ENCODE measurements around the gene CGN. TPM values are rescaled to one million over a fixed set of nuclear protein-coding genes. Genes with fewer than 3 reads are reported as not detected.

The CGN gene
- total and polyA plus RNA-seq, 4 donors, result 0.23 to 27.5 (median 1.0) TPM

GRCh38 chr1:151478140-151478812 is 32.9 kb upstream of the CGN start:
- H3K36me3 ChIP-seq (ENCODE audit: control insufficient read depth in 1 of 2, insufficient read depth in 2 of 2, low read length in 1 of 2), result no peaks in the 10 kb centered on the region
- no peak overlapping the region for H3K27ac ChIP-seq (ENCODE audit: low read depth in 1 of 2, low read length in 2 of 2)
- no peak for ATAC-seq (ENCODE audit: low FRiP score)
- 93 to 98% methylated on average over 1 of the region's 1 CpG for WGBS, 2 donors
- no peaks in the 10 kb centered on the region for H3K9me3 ChIP-seq (ENCODE audit: control insufficient read depth, low read length)
- H3K4me3 ChIP-seq (ENCODE audit: low read length in 2 of 2), result no peak overlapping the region
- no peak for DNase-seq
- no peaks in the 10 kb centered on the region for H3K4me1 ChIP-seq (ENCODE audit: control insufficient read depth in 1 of 2, insufficient read depth in 2 of 2, low read length in 2 of 2)
- intact Hi-C loops (cut with DNase I), result no loop called here
- H3K27me3 ChIP-seq (ENCODE audit: control insufficient read depth in 1 of 2, insufficient read depth in 2 of 2, low read length in 1 of 2), result no peaks in the 10 kb centered on the region

GRCh38 chr1:151478923-151479322 is 32.3 kb upstream of the CGN start:
- H3K36me3 ChIP-seq (ENCODE audit: control insufficient read depth in 1 of 2, insufficient read depth in 2 of 2, low read length in 1 of 2), result no peaks in the 10 kb centered on the region
- no peak for DNase-seq
- no peak overlapping the region for H3K27ac ChIP-seq (ENCODE audit: low read depth in 1 of 2, low read length in 2 of 2)
- 80 to 83% methylated on average over 2 of the region's 2 CpGs for WGBS, 2 donors
- no peak for ATAC-seq (ENCODE audit: low FRiP score)
- no peaks in the 10 kb centered on the region for H3K9me3 ChIP-seq (ENCODE audit: control insufficient read depth, low read length)
- intact Hi-C loops (cut with DNase I), result no loop called here
- no peak overlapping the region for H3K4me3 ChIP-seq (ENCODE audit: low read length in 2 of 2)
- H3K4me1 ChIP-seq (ENCODE audit: control insufficient read depth in 1 of 2, insufficient read depth in 2 of 2, low read length in 2 of 2), result no peaks in the 10 kb centered on the region
- no peaks in the 10 kb centered on the region for H3K27me3 ChIP-seq (ENCODE audit: control insufficient read depth in 1 of 2, insufficient read depth in 2 of 2, low read length in 1 of 2)

- Histone ChIP-seq H3K4me1 (ENCODE audit: control insufficient read depth in 1 of 2, insufficient read depth in 2 of 2, low read length in 2 of 2) (no peaks in the 10 kb centered on the region), H3K36me3 (ENCODE audit: control insufficient read depth in 1 of 2, insufficient read depth in 2 of 2, low read length in 1 of 2) (no peaks in the 10 kb centered on the region), H3K4me3 (ENCODE audit: low read length in 2 of 2) (no peak overlapping the region), H3K27ac (ENCODE audit: low read depth in 1 of 2, low read length in 2 of 2) (no peak overlapping the region), H3K9me3 (ENCODE audit: control insufficient read depth, low read length) (no peaks in the 10 kb centered on the region), H3K27me3 (ENCODE audit: control insufficient read depth in 1 of 2, insufficient read depth in 2 of 2, low read length in 1 of 2) (no peaks in the 10 kb centered on the region)
- intact Hi-C loops (cut with DNase I), result no loop called here
- ATAC-seq (ENCODE audit: low FRiP score) (no peak), DNase-seq (no peak)
- 63 to 69% methylated on average over 5 of the region's 5 CpGs for WGBS, 2 donors
Observed at GRCh38 chr1:151479462-151479861, 31.7 kb upstream of the CGN start.

GRCh38 chr1:151482017-151482416 is 29.2 kb upstream of the CGN start:
- ATAC-seq (ENCODE audit: low FRiP score), result no peak
- Histone ChIP-seq H3K27me3 (ENCODE audit: control insufficient read depth in 1 of 2, insufficient read depth in 2 of 2, low read length in 1 of 2) (no peaks in the 10 kb centered on the region), H3K9me3 (ENCODE audit: control insufficient read depth, low read length) (no peaks in the 10 kb centered on the region), H3K4me1 (ENCODE audit: control insufficient read depth in 1 of 2, insufficient read depth in 2 of 2, low read length in 2 of 2) (no peaks in the 10 kb centered on the region), H3K4me3 (ENCODE audit: low read length in 2 of 2) (no peak overlapping the region), H3K27ac (ENCODE audit: low read depth in 1 of 2, low read length in 2 of 2) (no peak overlapping the region), H3K36me3 (ENCODE audit: control insufficient read depth in 1 of 2, insufficient read depth in 2 of 2, low read length in 1 of 2) (no peaks in the 10 kb centered on the region)
- no peak for DNase-seq
- intact Hi-C loops (cut with DNase I), result no loop called here
- 91 to 100% methylated on average over 1 of the region's 1 CpG for WGBS, 2 donors

GRCh38 chr1:151485685-151486255 is 25.4 kb upstream of the CGN start:
- H3K4me1 ChIP-seq (ENCODE audit: control insufficient read depth in 1 of 2, insufficient read depth in 2 of 2, low read length in 2 of 2), result no peaks in the 10 kb centered on the region
- H3K36me3 ChIP-seq (ENCODE audit: control insufficient read depth in 1 of 2, insufficient read depth in 2 of 2, low read length in 1 of 2), result no peaks in the 10 kb centered on the region
- intact Hi-C loops (cut with DNase I), result no loop called here
- DNase-seq, result no peak
- H3K9me3 ChIP-seq (ENCODE audit: control insufficient read depth, low read length), result no peaks in the 10 kb centered on the region
- H3K4me3 ChIP-seq (ENCODE audit: low read length in 2 of 2), result no peak overlapping the region
- no peak overlapping the region for H3K27ac ChIP-seq (ENCODE audit: low read depth in 1 of 2, low read length in 2 of 2)
- no peak for ATAC-seq (ENCODE audit: low FRiP score)
- 62 to 69% methylated on average over 5 of the region's 5 CpGs for WGBS, 2 donors
- H3K27me3 ChIP-seq (ENCODE audit: control insufficient read depth in 1 of 2, insufficient read depth in 2 of 2, low read length in 1 of 2), result no peaks in the 10 kb centered on the region

GRCh38 chr1:151486557-151486956 is 24.6 kb upstream of the CGN start:
- ATAC-seq (ENCODE audit: low FRiP score), result no peak
- intact Hi-C loops (cut with DNase I), result no loop called here
- no peaks in the 10 kb centered on the region for H3K4me1 ChIP-seq (ENCODE audit: control insufficient read depth in 1 of 2, insufficient read depth in 2 of 2, low read length in 2 of 2)
- H3K36me3 ChIP-seq (ENCODE audit: control insufficient read depth in 1 of 2, insufficient read depth in 2 of 2, low read length in 1 of 2), result no peaks in the 10 kb centered on the region
- no peak overlapping the region for H3K4me3 ChIP-seq (ENCODE audit: low read length in 2 of 2)
- no peaks in the 10 kb centered on the region for H3K9me3 ChIP-seq (ENCODE audit: control insufficient read depth, low read length)
- no peak overlapping the region for H3K27ac ChIP-seq (ENCODE audit: low read depth in 1 of 2, low read length in 2 of 2)
- 87 to 95% methylated on average over 1 of the region's 1 CpG for WGBS, 2 donors
- no peaks in the 10 kb centered on the region for H3K27me3 ChIP-seq (ENCODE audit: control insufficient read depth in 1 of 2, insufficient read depth in 2 of 2, low read length in 1 of 2)
- no peak for DNase-seq

- intact Hi-C loops (cut with DNase I), result no loop called here
- Histone ChIP-seq H3K4me1 (ENCODE audit: control insufficient read depth in 1 of 2, insufficient read depth in 2 of 2, low read length in 2 of 2) (no peaks in the 10 kb centered on the region), H3K27ac (ENCODE audit: low read depth in 1 of 2, low read length in 2 of 2) (no peak overlapping the region), H3K4me3 (ENCODE audit: low read length in 2 of 2) (no peak overlapping the region), H3K36me3 (ENCODE audit: control insufficient read depth in 1 of 2, insufficient read depth in 2 of 2, low read length in 1 of 2) (no peaks in the 10 kb centered on the region), H3K27me3 (ENCODE audit: control insufficient read depth in 1 of 2, insufficient read depth in 2 of 2, low read length in 1 of 2) (no peaks in the 10 kb centered on the region), H3K9me3 (ENCODE audit: control insufficient read depth, low read length) (no peaks in the 10 kb centered on the region)
- WGBS, 2 donors, result 90 to 93% methylated on average over 5 of the region's 5 CpGs
- DNase-seq, result no peak
- ATAC-seq (ENCODE audit: low FRiP score), result no peak
Observed at GRCh38 chr1:151491641-151492040, 19.5 kb upstream of the CGN start.

GRCh38 chr1:151492120-151492519 is 19.1 kb upstream of the CGN start:
- H3K4me3 ChIP-seq (ENCODE audit: low read length in 2 of 2), result no peak overlapping the region
- H3K9me3 ChIP-seq (ENCODE audit: control insufficient read depth, low read length), result no peaks in the 10 kb centered on the region
- intact Hi-C loops (cut with DNase I), result no loop called here
- ATAC-seq (ENCODE audit: low FRiP score) (no peak), DNase-seq (no peak)
- 86 to 89% methylated on average over 1 of the region's 1 CpG for WGBS, 2 donors
- no peaks in the 10 kb centered on the region for H3K36me3 ChIP-seq (ENCODE audit: control insufficient read depth in 1 of 2, insufficient read depth in 2 of 2, low read length in 1 of 2)
- H3K27ac ChIP-seq (ENCODE audit: low read depth in 1 of 2, low read length in 2 of 2), result no peak overlapping the region
- no peaks in the 10 kb centered on the region for H3K4me1 ChIP-seq (ENCODE audit: control insufficient read depth in 1 of 2, insufficient read depth in 2 of 2, low read length in 2 of 2)
- no peaks in the 10 kb centered on the region for H3K27me3 ChIP-seq (ENCODE audit: control insufficient read depth in 1 of 2, insufficient read depth in 2 of 2, low read length in 1 of 2)

GRCh38 chr1:151493042-151493441 is 18.1 kb upstream of the CGN start:
- DNase-seq (no peak), ATAC-seq (ENCODE audit: low FRiP score) (no peak)
- H3K4me1 ChIP-seq (ENCODE audit: control insufficient read depth in 1 of 2, insufficient read depth in 2 of 2, low read length in 2 of 2), result no peaks in the 10 kb centered on the region
- no peaks in the 10 kb centered on the region for H3K9me3 ChIP-seq (ENCODE audit: control insufficient read depth, low read length)
- no peaks in the 10 kb centered on the region for H3K36me3 ChIP-seq (ENCODE audit: control insufficient read depth in 1 of 2, insufficient read depth in 2 of 2, low read length in 1 of 2)
- no peaks in the 10 kb centered on the region for H3K27me3 ChIP-seq (ENCODE audit: control insufficient read depth in 1 of 2, insufficient read depth in 2 of 2, low read length in 1 of 2)
- intact Hi-C loops (cut with DNase I), result no loop called here
- 72 to 92% methylated on average over 3 of the region's 3 CpGs for WGBS, 2 donors
- no peak overlapping the region for H3K27ac ChIP-seq (ENCODE audit: low read depth in 1 of 2, low read length in 2 of 2)
- no peak overlapping the region for H3K4me3 ChIP-seq (ENCODE audit: low read length in 2 of 2)
